ENCODE data around the gene VPREB3. TPM values are rescaled to one million over a fixed set of nuclear protein-coding genes. Genes with fewer than 3 reads are reported as not detected.

The VPREB3 gene
- total RNA-seq, 3 donors from 2014 or later (not counting 1 experiment from before 2014, with no cell fraction given) = not detected

- Mint-ChIP-seq H3K27ac (peak overlapping the region in 1 of 2 donors; percentile 91), H3K4me3 (peak overlapping the region; percentile 78), H3K9me3 (no peaks in the 10 kb centered on the region), H3K27me3 (ENCODE audit: low read depth in 2 of 2) (no peaks in the 10 kb centered on the region), H3K4me1 (peaks cover 14 to 19% of the 10 kb centered on the region in 2 donors), H3K36me3 (no peaks in the 10 kb centered on the region)
- Histone ChIP-seq H3K9me3 (ENCODE audit: control insufficient read depth, insufficient read depth, low read length) (no peaks in the 10 kb centered on the region), H3K27me3 (ENCODE audit: control insufficient read depth, insufficient read depth, low read length) (no peaks in the 10 kb centered on the region), H3K36me3 (ENCODE audit: control insufficient read depth, insufficient read depth, low read length) (no peaks in the 10 kb centered on the region), H3K4me3 (ENCODE audit: low read length) (peak overlapping the region; percentile 36), H3K4me1 (ENCODE audit: control insufficient read depth, insufficient read depth, low read length) (peaks cover 26% of the 10 kb centered on the region), H3K27ac (ENCODE audit: low read length) (peak overlapping the region; percentile 76)
- ATAC-seq (no peak), DNase-seq (no peak)
- WGBS (ENCODE audit: insufficient coverage) = 81% methylated on average over 16 of the region's 16 CpGs
- intact Hi-C loops (cut with micrococcal nuclease) = no loop called here
- no peak for TF ChIP-seq CTCF (IDR thresholded peaks at IDR 0.05)
Observed at GRCh38 chr22:23752750-23753149, 1.5 kb downstream of the VPREB3 start.

- Mint-ChIP-seq H3K4me3 (peak overlapping the region; percentile 78), H3K9me3 (no peaks in the 10 kb centered on the region), H3K36me3 (no peaks in the 10 kb centered on the region), H3K27me3 (ENCODE audit: low read depth in 2 of 2) (no peaks in the 10 kb centered on the region), H3K27ac (peak overlapping the region; percentile 23 to 91), H3K4me1 (peaks cover 14 to 19% of the 10 kb centered on the region in 2 donors)
- Histone ChIP-seq H3K4me1 (ENCODE audit: control insufficient read depth, insufficient read depth, low read length) (peaks cover 26% of the 10 kb centered on the region), H3K36me3 (ENCODE audit: control insufficient read depth, insufficient read depth, low read length) (no peaks in the 10 kb centered on the region), H3K9me3 (ENCODE audit: control insufficient read depth, insufficient read depth, low read length) (no peaks in the 10 kb centered on the region), H3K27me3 (ENCODE audit: control insufficient read depth, insufficient read depth, low read length) (no peaks in the 10 kb centered on the region), H3K4me3 (ENCODE audit: low read length) (peak overlapping the region; percentile 58), H3K27ac (ENCODE audit: low read length) (peak overlapping the region; percentile 76)
- ATAC-seq = no peak
- no peak for TF ChIP-seq CTCF (IDR thresholded peaks at IDR 0.05)
- DNase-seq = no peak
- 55% methylated on average over 9 of the region's 9 CpGs for WGBS (ENCODE audit: insufficient coverage)
- intact Hi-C loops (cut with micrococcal nuclease) = no loop called here
Observed at GRCh38 chr22:23752090-23752691, 2.0 kb downstream of the VPREB3 start.

- Mint-ChIP-seq H3K9me3 (no peaks in the 10 kb centered on the region), H3K4me1 (peaks cover 18 to 23% of the 10 kb centered on the region in 2 donors), H3K4me3 (peak overlapping the region; percentile 89), H3K36me3 (no peaks in the 10 kb centered on the region), H3K27me3 (ENCODE audit: low read depth in 2 of 2) (no peaks in the 10 kb centered on the region), H3K27ac (peak overlapping the region; percentile 82 to 91)
- WGBS (ENCODE audit: insufficient coverage) = 36% methylated on average over 20 of the region's 22 CpGs
- ATAC-seq = peak in 2 of 3 donors; percentile 9 to 11
- Histone ChIP-seq H3K4me1 (ENCODE audit: control insufficient read depth, insufficient read depth, low read length) (peaks cover 26% of the 10 kb centered on the region), H3K36me3 (ENCODE audit: control insufficient read depth, insufficient read depth, low read length) (no peaks in the 10 kb centered on the region), H3K27me3 (ENCODE audit: control insufficient read depth, insufficient read depth, low read length) (no peaks in the 10 kb centered on the region), H3K4me3 (ENCODE audit: low read length) (peak overlapping the region; percentile 58), H3K27ac (ENCODE audit: low read length) (peak overlapping the region; percentile 75), H3K9me3 (ENCODE audit: control insufficient read depth, insufficient read depth, low read length) (no peaks in the 10 kb centered on the region)
- DNase-seq = no peak
- intact Hi-C loops (cut with micrococcal nuclease) = no loop called here
- TF ChIP-seq CTCF (IDR thresholded peaks at IDR 0.05) = no peak
Observed at GRCh38 chr22:23751441-23751996, 2.7 kb downstream of the VPREB3 start.
